ENCODE data around the gene ZNF74.
"Not testable (repeated sequence)": the region's sequence is repeated elsewhere in the genome, so short reads cannot be mapped to it uniquely, and the experiment has no call there.

ZNF74 gene

DNA sequence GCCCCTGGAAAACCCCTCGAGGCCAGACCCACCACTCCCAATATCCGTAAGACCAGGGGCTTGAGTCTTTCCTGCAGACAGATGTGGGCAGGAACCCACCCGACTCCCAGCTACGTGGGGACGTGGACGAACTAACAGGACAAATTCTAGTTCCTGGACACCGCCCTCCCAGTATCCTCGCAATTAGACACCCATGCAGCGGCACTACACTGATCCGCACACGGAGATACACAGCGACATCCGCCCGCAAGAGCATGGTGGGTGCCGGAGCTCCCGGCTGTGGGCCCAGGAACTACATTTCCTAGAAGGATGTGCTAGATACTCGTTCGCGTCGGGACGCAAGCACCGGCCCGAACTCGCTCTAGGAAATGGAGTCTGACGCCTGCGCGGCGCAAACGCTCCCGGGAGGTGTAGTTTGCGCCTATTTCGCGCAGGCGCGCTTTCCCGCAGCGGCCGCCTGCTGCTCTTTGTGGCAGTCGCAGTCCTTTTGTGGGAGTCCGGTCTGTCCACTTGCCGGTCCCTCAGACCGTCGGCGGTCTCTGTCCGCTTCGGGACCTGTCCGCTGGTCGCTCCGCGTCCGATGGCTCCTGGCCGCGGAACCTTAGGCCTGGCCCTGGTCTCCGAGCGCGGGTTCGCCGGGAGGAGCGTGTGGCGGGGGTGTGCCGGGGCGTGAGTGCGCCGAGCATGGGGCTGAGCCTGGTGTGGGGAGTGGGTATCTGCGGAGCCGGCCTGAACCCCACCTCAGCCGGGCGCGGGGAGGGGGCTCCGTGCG is at the start of gene ZNF74:
Gene ZNF74, plus strand, starts transcription at position 447 of the 772 bp plus-strand sequence. CDS start 478 bp downstream, outside the sequence.
- DNase-seq: peak; percentile 89

DNA sequence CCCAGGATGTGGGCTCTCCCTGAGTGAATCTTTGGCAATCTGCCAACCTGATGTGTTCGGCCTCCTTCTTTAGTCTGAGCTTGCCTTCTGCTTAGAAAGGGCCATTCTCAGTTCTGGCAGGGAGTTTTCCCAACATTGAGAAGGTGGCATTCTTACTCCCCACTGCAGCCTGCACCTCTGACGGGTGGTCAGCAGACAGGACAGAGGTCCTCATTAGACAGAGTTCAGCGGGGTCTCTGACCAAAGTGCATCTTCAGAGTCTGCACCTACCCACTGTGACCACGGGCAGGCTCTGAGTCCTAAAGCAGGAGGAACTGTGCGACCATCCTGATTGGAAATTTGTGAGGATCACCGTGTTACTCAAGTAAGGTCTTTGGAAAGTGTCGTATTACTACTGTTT is 47.4 kb upstream of the ZNF74 start:
- not testable (repeated sequence) for DNase-seq

DNA sequence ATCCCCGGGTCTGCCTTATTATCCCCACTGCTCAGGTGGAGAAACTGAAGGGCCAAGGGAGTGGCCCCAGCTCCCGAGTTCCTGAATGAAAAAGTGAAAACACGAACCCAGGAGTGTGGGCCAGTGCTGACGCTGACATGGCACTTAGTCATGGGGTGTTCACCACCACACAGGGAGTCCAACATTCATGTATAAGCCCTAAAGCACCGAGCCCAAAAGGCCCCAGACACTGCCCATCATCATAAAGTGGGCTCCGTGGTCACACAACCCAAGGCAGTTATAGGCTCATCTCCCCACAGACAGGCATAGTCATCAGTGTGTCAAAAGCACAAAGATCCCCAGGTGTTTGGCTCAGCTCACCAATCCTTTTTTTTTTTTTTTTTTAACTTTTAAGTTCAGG is 41.4 kb upstream of the ZNF74 start:
- DNase-seq: not testable (repeated sequence)

DNA sequence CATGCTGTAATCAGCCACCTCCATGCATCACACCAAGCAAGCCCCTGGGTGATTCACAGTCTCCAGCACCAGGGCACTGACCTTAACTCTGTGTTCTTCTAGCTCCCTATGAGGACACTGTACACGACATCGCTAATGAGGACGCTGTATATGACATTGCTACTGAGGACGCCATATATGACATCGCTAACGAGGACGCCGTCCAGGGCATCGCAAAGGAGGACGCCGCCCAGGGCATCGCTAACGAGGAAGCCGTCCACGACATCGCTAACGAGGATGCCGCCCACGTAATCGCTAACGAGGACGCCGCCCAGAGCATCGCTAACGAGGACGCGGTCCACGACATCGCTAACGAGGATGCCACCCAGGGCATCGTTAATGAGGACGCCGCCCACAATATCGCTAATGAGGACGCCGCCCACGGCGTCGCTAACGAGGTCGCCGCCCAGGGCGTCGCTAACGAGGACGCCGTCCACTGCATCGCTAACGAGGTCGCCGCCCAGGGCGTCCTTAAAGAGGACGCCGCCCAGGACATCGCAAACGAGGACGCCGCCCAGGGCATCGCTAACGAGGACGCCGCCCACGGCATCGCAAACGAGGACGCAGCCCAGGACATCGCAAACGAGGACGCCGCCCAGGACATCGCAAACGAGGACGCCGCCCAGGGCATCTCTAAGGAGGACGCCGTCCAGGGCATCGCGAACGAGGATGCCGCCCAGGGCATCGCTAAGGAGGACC is 39.5 kb upstream of the ZNF74 start:
- no peak for DNase-seq

DNA sequence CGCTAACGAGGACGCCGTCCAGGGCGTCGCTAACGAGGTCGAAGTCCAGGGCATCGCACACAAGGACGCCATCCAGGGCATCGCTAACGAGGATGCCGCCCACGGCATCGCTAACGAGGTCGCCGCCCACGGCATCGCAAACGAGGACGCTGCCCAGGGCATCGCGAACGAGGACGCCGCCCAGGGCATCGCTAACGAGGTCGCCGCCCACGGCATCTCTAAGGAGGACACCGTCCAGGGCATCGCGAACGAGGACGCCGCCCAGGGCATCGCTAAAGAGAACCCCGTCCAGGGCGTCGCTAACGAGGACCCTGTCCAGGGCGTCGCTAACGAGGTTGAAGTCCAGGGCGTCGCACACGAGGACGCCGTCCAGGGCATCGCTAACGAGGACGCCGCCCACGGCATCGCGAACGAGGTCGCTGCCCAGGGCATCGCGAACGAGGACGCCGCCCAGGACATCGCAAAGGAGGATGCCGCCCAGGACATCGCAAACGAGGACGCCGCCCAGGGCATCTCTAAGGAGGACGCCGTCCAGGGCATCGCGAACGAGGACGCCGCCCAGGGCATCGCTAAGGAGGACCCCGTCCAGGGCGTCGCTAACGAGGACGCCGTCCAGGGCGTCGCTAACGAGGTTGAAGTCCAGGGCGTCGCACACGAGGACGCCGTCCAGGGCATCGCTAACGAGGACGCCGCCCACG is 37.9 kb upstream of the ZNF74 start:
- not testable (repeated sequence) for DNase-seq

DNA sequence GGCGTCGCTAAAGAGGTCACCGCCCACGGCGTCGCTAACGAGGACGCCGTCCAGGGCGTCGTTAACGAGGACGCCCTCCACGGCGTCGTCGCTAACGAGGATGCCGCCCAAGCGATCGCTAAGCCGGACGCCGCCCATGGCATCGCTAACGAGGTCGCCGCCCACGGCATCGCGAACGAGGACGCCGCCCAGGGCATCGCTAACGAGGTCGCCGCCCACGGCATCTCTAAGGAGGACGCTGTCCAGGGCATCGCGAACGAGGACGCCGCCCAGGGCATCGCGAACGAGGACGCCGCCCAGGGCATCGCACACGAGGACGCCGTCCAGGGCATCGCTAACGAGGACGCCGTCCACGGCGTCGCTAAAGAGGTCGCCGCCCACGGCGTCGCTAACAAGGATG is 37.0 kb upstream of the ZNF74 start:
- not testable (repeated sequence) for DNase-seq

DNA sequence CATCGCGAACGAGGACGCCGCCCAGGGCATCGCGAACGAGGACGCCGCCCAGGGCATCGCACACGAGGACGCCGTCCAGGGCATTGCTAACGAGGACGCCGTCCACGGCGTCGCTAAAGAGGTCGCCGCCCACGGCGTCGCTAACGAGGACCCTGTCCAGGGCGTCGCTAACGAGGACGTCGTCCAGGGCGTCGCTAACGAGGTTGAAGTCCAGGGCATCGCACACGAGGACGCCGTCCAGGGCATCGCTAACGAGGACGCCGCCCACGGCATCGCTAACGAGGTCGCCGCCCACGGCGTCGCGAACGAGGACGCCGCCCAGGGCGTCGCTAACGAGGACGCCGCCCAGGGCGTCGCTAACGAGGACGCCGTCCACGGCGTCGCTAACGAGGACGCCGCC is 36.0 kb upstream of the ZNF74 start:
- not testable (repeated sequence) for DNase-seq

DNA sequence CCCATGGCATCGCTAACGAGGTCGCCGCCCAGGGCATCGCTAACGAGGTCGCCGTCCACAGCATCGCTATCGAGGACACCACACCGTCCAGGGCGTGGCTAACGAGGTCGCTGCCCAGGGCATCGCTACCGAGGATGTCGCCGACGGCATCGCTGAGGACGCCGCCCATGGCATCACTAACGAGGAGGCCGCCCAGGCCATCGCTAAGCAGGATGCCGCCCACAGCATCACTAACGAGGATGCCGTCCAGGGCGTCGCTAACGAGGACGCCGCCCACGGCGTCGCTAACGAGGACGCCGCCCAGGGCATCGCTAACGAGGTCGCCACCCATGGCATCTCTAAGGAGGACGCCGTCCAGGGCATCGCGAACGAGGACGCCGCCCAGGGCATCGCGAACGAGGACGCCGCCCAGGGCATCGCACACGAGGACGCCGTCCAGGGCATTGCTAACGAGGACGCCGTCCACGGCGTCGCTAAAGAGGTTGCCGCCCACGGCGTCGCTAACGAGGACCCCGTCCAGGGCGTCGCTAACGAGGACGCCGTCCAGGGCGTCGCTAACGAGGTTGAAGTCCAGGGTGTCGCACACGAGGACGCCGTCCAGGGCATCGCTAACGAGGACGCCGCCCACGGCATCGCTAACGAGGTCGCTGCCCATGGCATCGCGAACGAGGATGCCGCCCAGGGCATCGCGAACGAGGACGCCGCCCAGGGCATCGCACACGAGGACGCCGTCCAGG is 35.3 kb upstream of the ZNF74 start:
- not testable (repeated sequence) for DNase-seq

DNA sequence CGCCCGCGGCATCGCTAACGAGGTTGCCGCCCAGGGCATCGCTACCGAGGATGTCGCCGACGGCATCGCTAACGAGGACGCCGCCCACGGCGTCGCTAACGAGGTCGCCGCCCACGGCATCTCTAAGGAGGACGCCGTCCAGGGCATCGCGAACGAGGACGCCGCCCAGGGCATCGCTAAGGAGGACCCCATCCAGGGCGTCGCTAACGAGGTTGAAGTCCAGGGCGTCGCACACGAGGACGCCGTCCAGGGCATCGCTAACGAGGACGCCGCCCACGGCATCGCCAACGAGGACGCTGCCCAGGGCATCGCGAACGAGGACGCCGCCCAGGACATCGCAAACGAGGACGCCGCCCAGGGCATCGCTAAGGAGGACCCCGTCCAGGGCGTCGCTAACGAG is 33.7 kb upstream of the ZNF74 start:
- not testable (repeated sequence) for DNase-seq

DNA sequence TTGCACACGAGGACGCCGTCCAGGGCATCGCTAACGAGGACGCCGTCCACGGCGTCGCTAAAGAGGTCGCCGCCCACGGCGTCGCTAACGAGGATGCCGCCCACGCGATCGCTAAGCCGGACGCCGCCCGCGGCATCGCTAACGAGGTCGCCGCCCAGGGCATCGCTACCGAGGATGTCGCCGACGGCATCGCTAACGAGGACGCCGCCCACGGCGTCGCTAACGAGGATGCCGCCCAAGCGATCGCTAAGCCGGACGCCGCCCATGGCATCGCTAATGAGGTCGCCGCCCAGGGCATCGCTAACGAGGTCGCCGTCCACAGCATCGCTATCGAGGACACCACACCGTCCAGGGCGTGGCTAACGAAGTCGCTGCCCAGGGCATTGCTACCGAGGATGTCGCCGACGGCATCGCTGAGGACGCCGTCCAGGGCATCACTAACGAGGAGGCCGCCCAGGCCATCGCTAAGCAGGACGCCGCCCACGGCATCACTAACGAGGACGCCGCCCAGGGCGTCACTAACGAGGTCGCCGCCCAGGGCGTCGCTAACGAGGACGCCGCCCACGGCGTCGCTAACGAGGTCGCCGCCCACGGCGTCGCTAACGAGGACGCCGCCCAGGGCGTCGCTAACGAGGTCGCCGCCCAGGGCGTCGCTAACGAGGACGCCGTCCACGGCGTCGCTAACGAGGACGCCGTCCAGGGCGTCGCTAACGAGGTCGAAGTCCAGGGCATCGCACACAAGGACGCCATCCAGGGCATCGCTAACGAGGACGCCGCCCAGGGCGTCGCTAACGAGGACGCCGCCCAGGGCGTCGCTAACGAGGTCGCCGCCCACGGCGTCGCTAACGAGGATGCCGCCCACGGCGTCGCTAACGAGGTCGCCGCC is 32.8 kb upstream of the ZNF74 start:
- DNase-seq: not testable (repeated sequence)

DNA sequence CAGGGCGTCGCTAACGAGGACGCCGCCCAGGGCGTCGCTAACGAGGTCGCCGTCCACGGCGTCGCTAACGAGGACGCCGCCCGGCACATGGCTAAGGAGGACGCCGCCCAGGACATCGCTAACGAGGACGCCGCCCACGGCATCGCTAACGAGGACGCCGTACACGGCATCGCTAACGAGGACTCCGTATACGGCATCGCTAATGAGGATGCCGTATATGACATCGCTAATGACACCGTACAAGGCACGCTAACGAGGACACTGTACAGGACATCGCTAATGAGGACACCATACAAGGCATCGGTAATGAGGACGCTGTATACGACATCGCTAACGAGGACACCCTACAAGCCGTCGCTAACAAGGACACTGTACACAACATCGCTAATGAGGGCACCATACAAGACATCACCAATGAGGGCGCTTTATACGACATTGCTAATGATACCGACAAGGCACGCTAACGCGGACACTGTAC is 32.2 kb upstream of the ZNF74 start:
- DNase-seq: not testable (repeated sequence)

DNA sequence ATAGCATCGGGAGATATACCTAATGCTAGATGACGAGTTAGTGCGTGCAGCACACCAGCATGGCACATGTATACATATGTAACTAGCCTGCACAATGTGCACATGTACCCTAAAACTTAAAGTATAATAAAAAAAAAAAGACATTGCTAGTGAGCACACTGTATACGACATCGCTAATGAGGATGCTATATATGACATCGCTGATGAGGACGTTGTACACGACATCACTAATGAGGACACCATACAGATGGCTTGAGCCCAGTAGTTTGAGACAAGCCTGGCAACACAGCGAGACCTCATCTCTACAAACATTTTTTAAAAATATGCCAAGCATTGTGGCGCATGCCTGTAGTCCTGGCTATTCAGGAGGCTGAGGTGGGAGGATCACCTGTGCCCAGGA is 31.5 kb upstream of the ZNF74 start:
- DNase-seq: not testable (repeated sequence)

DNA sequence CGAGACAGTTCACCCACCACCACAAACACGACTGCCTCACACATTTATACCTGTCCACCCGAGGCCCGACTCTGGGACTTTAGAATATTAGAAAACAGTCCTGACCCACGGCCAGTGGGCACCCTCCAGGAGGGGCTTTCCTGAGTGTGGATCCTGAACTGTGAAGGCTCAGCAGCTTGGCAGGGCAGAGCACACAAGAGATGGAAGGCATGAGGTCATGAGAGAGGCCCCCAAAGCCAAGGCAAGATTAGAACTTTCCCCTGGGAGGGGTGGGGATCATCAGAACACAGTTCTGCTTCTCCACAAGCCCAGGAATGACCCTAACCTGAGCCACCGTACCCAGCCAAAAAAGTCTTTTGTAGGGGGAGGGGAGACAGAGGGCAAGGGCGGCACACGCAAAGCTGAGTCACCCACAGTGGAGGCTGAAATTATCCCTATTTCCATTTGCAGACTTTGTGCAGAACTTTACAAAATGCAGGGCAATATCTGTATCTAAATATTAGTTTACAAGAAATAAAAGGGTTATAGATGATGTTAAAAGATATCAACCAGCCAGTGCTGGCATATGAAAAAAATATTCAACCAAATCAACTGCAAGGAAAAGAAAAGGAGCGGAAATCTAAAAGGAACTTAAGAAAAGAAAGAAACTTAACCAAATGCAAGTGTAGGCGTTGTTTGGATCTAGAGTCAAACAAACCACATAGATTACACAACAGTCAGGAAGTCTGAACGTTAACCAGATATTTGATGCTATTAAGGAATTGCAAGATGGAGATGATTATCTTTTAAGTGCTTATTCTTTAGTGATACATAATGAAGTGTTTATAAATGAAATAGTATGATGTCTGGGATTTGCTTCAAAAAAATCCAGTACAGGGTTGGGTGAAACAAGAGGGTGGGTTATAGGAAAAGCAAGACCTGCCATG is 29.4 kb upstream of the ZNF74 start:
- peak; percentile 55 for DNase-seq

DNA sequence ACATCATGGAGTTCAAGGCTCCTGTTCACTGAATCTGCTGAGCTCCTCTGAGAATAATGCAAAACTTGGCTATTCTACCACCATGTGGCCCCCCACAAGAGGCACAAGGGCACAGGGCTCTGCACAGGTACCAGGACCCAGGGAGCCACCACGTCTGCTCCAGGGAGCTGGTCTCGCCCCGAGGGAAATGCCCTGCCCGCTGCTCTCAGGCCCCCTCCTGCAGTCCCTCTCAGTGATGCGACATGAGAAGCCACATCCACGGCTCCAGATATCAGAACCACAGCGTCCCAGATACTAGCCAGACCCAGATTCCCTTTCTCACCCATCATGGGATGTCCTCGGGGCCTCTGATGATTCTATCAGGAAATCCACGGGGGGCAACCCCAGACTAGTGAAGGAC is 27.1 kb upstream of the ZNF74 start:
- not testable (repeated sequence) for DNase-seq

DNA sequence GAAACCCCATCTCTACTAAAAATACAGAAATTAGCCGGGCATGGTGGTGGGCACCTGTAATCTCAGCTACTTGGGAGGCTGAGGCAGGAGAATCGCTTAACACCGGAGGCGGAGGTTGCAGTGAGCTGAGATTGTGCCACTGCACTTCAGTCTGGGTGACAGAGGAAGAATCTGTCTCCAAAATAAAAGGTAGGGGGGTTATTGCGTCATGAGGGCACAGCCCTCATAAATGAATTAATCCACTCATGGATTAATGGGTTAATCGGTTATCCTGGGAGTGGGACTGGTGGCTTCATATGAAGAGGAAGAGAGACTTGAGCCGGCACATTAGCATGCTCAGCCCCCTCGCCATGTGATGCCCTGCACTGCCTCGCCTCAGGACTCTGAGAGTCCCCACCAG is 25.1 kb upstream of the ZNF74 start:
- DNase-seq: not testable (repeated sequence)

DNA sequence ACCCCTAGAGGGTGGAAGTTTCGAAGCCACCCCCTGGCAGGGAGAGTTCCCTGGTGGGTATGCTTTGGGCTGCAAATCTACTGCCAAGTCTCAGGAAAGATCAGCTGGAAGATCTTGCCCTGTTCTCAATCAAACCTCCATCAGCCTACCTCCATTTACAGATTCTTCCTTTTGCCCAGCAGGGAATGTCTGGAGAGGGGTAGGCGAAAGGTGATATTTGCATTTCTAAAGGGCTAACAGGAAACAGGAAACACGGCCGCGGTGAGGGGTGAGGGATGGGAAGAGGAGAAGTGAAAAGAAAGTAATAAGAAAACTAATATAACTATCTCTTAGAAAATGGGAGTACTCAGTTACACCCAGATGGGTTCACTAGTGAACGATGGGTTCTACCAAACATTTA is 22.3 kb upstream of the ZNF74 start:
- DNase-seq: not testable (repeated sequence)

DNA sequence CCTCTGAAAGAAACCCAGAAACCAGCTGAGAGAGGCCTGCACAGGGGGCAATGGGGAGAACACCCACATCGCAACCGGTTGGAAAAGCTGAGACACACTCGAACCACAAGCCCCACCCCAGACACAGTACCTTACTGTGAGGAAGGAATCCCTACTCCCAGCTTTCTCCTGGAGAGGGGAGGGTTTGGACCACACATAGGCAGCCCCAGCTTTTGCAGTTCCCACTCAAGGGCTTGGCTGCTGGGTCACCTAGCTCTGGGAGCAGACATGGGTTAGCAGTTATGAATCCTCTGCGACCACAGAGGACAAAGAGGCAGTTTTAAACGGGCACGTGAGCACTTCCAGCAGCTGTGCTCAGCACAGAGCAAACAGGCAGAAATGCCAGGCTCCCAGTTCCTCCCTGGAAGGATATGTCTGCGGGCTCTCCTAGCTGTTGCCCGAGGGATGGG is 21.5 kb upstream of the ZNF74 start:
- not testable (repeated sequence) for DNase-seq

DNA sequence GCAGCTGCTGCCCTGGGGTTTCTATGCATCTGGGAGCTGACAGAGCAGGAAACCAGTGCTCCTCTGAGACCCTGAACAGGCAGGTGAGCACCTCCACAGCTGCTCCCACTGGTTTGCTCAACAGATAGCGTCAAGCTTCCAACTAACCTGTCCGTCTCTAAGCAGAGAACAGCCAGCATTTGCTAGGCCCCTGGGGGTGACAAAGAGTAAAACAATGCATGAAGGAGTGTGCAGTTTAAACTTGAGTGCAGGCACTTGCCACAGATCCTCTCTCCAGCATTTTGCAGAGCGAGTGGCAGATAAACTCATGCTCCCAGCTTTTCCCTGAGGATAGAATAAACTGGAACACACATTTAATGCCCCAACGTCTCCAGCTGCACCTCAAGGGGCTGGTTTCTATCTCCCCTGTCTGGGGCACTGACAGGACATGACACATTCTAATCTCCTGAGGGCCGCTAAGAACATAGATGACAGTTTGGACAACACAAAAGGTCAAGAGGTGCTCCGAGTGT is 20.7 kb upstream of the ZNF74 start:
- DNase-seq: not testable (repeated sequence)

DNA sequence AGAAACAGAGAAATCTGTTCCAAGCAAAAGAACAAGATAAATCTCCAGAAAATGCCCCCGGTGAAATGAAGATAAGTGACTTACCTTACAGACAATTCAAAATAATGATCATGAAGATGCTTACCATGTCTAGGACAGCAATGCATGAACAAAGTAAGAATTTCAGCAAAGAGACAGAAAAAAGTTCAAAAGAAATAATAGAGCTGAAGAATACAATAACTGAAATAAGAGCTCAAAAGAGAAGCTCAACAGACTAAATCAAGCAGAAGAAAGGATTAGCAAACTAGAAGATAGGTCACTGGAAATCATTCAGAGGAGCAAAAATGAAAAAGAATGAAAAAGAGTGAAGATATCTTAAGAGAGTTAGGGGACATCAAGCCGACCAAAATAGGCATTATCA is 19.8 kb upstream of the ZNF74 start:
- not testable (repeated sequence) for DNase-seq

DNA sequence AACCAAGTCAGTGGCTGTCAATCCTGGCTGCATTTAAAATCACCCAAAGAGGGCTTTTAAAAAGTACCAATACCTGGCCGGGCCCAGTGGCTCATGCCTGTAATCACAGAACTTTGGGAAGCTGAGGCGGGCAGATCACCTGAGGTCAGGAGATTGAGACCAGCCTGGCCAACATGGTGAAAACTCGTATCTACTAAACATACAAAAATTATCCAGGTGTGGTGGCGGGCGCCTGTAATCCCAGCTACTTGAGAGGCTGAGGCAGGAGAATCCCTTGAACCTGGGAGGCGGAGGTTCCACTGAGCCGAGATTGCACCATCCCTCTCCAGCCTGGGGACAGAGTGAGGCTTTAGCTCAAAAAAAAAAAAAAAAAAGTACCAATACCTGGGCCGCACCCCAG is 17.7 kb upstream of the ZNF74 start:
- not testable (repeated sequence) for DNase-seq
